ENCODE data around the gene IL22RA1.

The IL22RA1 gene

DNA sequence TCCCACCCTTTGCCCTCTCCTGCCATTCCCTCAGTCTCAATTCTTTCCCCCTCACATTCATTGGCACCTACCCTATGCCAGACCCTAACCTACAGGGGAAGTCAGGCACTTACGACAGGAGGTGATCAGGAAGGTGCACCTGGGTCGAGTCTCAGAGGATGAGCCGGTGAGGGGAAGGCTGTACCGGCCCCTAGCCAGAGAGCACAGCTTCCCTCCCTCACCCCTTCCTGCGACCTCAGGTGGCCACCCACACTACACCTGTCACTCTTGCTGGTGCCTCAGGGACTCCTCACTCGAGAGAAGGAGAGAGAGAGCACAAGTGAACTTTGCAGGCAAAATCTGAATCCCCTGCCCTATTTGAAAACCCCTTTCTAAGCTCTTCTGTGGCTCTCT lies 29.3 kb downstream of the IL22RA1 start:
- H3K4me3 ChIP-seq (IDR thresholded peaks at IDR 0.05; ENCODE audit: insufficient read depth, low read depth, low read length) = no peak overlapping the region
- TF ChIP-seq, protein P1, sequence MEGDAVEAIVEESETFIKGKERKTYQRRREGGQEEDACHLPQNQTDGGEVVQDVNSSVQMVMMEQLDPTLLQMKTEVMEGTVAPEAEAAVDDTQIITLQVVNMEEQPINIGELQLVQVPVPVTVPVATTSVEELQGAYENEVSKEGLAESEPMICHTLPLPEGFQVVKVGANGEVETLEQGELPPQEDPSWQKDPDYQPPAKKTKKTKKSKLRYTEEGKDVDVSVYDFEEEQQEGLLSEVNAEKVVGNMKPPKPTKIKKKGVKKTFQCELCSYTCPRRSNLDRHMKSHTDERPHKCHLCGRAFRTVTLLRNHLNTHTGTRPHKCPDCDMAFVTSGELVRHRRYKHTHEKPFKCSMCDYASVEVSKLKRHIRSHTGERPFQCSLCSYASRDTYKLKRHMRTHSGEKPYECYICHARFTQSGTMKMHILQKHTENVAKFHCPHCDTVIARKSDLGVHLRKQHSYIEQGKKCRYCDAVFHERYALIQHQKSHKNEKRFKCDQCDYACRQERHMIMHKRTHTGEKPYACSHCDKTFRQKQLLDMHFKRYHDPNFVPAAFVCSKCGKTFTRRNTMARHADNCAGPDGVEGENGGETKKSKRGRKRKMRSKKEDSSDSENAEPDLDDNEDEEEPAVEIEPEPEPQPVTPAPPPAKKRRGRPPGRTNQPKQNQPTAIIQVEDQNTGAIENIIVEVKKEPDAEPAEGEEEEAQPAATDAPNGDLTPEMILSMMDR (conservative IDR thresholded peaks at IDR 0.05; ENCODE audit: low read depth, low read length) = no peak
- no peaks in the 10 kb centered on the region for H3K27me3 ChIP-seq (ENCODE audit: insufficient read depth, low read depth)
- H3K79me2 ChIP-seq (ENCODE audit: insufficient read depth, low read depth) = no peaks in the 10 kb centered on the region
- no peaks in the 10 kb centered on the region for H3K4me1 ChIP-seq (ENCODE audit: low read depth, poor library complexity, severe bottlenecking)
- H3K27ac ChIP-seq = no peak overlapping the region
- no peak overlapping the region for H3K4me2 ChIP-seq
- no peaks in the 10 kb centered on the region for H3K36me3 ChIP-seq (ENCODE audit: insufficient read depth)
- H2AFZ ChIP-seq (ENCODE audit: low read depth) = no peak overlapping the region
- no peak overlapping the region for H3K9ac ChIP-seq
- no peaks in the 10 kb centered on the region for H4K20me1 ChIP-seq (ENCODE audit: insufficient read depth)

DNA sequence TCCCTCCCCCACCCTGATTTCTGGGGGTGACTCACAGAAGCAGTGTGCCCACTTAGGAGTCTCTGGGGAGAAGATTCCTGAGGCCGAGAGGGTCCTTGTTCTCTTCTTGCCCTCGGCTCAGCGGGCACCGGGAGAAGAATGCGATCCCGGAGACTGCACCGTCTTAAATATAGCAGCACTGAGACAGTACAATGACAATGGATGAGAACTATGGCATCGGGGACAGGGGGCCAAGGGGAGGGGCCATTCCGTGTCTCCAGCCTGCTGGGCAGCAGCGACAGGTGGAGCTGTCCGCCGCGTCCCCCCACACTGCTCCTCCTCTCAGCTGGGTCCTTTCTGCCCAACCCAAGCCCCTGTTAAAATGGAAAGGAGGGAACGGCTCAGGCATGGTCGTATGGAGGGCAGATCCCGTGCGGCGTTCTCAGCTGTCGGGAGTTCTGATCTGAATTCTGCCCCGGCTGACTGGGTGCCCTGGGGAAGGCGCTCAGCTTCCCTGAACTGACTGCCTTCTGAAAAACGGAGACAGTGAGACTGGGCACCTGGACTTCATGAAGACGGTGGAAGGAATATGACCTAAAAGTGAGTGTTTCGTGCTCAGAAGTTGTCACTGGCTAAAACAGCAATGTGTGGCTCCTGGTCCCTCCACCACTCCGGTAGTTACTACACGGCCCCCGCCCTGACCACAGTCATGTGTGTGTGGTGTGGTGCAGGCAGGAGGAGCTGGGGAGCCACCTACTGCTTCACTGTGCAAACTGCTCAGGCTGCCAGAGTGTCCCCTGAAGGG lies 30.8 kb downstream of the IL22RA1 start, which contains the start of gene MYOM3:
TSS of gene MYOM3 (minus strand) at position 140 of the 784 bp plus-strand sequence. CDS start 3,499 bp downstream, outside the sequence.
- no peaks in the 10 kb centered on the region for H3K27me3 ChIP-seq (ENCODE audit: insufficient read depth, low read depth)
- no peak within 1 kb of the TSS for H3K27ac ChIP-seq
- H3K79me2 ChIP-seq (ENCODE audit: insufficient read depth, low read depth) = no peaks in the 10 kb centered on the region
- H4K20me1 ChIP-seq (ENCODE audit: insufficient read depth) = no peaks in the 10 kb centered on the region
- H3K9ac ChIP-seq = no peak within 1 kb of the TSS
- no peaks in the 10 kb centered on the region for H3K4me1 ChIP-seq (ENCODE audit: low read depth, poor library complexity, severe bottlenecking)
- H2AFZ ChIP-seq (ENCODE audit: low read depth) = peak within 1 kb of the TSS; percentile 32; the same call in 1 of the 2 replicates
- H3K4me3 ChIP-seq (IDR thresholded peaks at IDR 0.05; ENCODE audit: insufficient read depth, low read depth, low read length) = no peak within 1 kb of the TSS
- H3K36me3 ChIP-seq (ENCODE audit: insufficient read depth) = no peaks in the 10 kb centered on the region
- TF ChIP-seq, protein P1 (conservative IDR thresholded peaks at IDR 0.05; ENCODE audit: low read depth, low read length) = peak; percentile 57
- no peak within 1 kb of the TSS; the same call in 1 of the 2 replicates for H3K4me2 ChIP-seq

DNA sequence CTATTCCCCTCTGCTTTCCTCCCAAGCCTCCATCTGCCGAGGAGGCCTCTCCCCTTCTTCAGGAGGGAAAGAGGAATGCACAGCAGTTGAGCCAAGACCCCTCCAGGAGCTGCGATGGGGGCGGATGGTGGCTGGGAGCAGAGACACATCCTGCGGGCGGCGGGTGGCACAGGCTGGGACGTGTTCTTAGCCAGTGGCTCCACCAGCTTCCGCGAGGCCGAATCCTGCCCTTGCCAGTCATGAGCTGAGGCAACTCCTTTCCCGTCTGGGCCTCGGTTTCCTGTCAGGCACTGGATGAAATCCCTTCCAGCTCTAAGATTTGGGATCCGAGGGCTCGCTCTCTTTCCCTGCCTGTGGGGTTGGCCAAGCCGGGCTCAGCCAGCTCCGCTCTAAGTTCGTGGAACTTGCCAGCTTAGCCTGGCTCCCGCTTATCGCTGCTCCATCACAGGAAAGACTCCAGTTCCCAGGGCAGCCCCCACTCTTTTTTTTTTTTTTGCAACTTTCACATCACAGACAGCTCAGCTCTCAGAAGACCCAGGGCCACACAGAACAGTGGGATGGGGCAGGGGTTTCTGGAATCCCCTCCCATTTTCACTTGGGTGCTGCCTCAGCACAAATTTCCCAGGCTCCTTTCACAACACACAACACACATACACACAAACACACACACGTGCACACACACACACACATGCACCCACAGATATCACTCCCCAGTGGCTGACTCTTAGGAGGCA lies 31.5 kb downstream of the IL22RA1 start:
- H4K20me1 ChIP-seq (ENCODE audit: insufficient read depth) = no peaks in the 10 kb centered on the region
- H2AFZ ChIP-seq (ENCODE audit: low read depth) = no peak overlapping the region
- no peaks in the 10 kb centered on the region for H3K36me3 ChIP-seq (ENCODE audit: insufficient read depth)
- no peaks in the 10 kb centered on the region for H3K4me1 ChIP-seq (ENCODE audit: low read depth, poor library complexity, severe bottlenecking)
- no peak overlapping the region for H3K4me2 ChIP-seq
- TF ChIP-seq, protein P1 (conservative IDR thresholded peaks at IDR 0.05; ENCODE audit: low read depth, low read length) = no peak
- no peak overlapping the region for H3K27ac ChIP-seq
- no peaks in the 10 kb centered on the region for H3K27me3 ChIP-seq (ENCODE audit: insufficient read depth, low read depth)
- H3K79me2 ChIP-seq (ENCODE audit: insufficient read depth, low read depth) = no peaks in the 10 kb centered on the region
- H3K4me3 ChIP-seq (IDR thresholded peaks at IDR 0.05; ENCODE audit: insufficient read depth, low read depth, low read length) = no peak overlapping the region
- H3K9ac ChIP-seq = no peak overlapping the region

DNA sequence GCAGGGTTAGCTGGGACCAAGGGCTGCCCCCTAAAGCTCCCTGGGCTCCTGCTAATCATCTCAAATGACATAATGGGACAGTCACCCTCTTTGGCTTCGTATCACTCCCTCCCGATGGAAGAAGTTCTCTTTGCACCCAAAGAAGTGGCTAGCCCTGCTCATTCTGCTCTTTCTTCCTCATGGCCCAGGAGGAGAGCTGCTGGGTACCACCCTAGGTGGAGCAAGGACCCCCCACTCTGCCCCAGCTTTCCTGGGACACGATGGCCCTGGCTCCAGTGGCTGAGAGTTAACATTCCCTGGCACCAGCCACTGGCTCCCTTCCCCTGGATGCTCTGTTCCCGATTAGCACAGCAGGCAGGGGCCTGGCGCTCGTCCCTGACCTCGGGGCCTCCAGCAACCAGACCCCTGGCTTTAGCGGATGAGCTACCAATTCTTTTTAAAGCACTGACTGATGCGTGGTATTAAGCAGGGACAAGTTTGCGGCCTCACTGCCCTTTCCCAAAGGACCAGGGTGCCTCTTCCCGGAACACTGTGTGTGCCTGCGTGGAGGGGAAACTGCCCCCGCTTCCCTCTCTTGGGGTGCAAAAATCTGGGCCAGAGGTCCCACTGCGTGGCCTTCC lies 32.2 kb downstream of the IL22RA1 start:
- Histone ChIP-seq H3K4me1 (ENCODE audit: low read depth, poor library complexity, severe bottlenecking) (no peaks in the 10 kb centered on the region), H3K4me2 (no peak overlapping the region), H2AFZ (ENCODE audit: low read depth) (no peak overlapping the region), H3K27me3 (ENCODE audit: insufficient read depth, low read depth) (no peaks in the 10 kb centered on the region), H4K20me1 (ENCODE audit: insufficient read depth) (no peaks in the 10 kb centered on the region), H3K79me2 (ENCODE audit: insufficient read depth, low read depth) (no peaks in the 10 kb centered on the region), H3K9ac (no peak overlapping the region), H3K36me3 (ENCODE audit: insufficient read depth) (no peaks in the 10 kb centered on the region), H3K27ac (no peak overlapping the region), H3K4me3 (IDR thresholded peaks at IDR 0.05; ENCODE audit: insufficient read depth, low read depth, low read length) (no peak overlapping the region)
- TF ChIP-seq, protein P1 (conservative IDR thresholded peaks at IDR 0.05; ENCODE audit: low read depth, low read length) = no peak

All from KMS-11 (cell line).